ENCODE results near the gene BPGM.

Gene BPGM

GRCh38 chr7:134646425-134647305, at the start of gene BPGM:
Gene BPGM, plus strand, starts transcription at chr7:134646853. Its CDS starts 14,655 bp downstream, at chr7:134661508.
- peak; percentile 83 to 99 for DNase-seq (ENCODE audit: low read depth in 1 of 2, low spot score in 1 of 2)
- TF ChIP-seq JUND (IDR thresholded peaks at IDR 0.05; ENCODE audit: low read depth), result no peak
- in situ Hi-C loops (cut with HindIII; ENCODE audit: low pct_unique_long_range_greater_than_20kb, low sequenced_read_pairs), result no loop called here

GRCh38 chr7:134599371-134599770, 47.3 kb upstream of the BPGM start:
- no peak for TF ChIP-seq JUND (IDR thresholded peaks at IDR 0.05; ENCODE audit: low read depth)
- DNase-seq (ENCODE audit: low read depth in 1 of 2, low spot score in 1 of 2), result no peak
- in situ Hi-C loops (cut with HindIII; ENCODE audit: low pct_unique_long_range_greater_than_20kb, low sequenced_read_pairs), result no loop called here

- in situ Hi-C loops (cut with HindIII; ENCODE audit: low pct_unique_long_range_greater_than_20kb, low sequenced_read_pairs), result no loop called here
- no peak for DNase-seq (ENCODE audit: low read depth in 1 of 2, low spot score in 1 of 2)
- TF ChIP-seq JUND (IDR thresholded peaks at IDR 0.05; ENCODE audit: low read depth), result no peak
Observed at GRCh38 chr7:134601459-134601858, 45.2 kb upstream of the BPGM start.

- TF ChIP-seq JUND (IDR thresholded peaks at IDR 0.05; ENCODE audit: low read depth), result no peak
- in situ Hi-C loops (cut with HindIII; ENCODE audit: low pct_unique_long_range_greater_than_20kb, low sequenced_read_pairs), result no loop called here
- DNase-seq (ENCODE audit: low read depth in 1 of 2, low spot score in 1 of 2), result peak in 1 of 2 experiments; percentile 6
Observed at GRCh38 chr7:134602881-134603451, 43.7 kb upstream of the BPGM start.

DNA sequence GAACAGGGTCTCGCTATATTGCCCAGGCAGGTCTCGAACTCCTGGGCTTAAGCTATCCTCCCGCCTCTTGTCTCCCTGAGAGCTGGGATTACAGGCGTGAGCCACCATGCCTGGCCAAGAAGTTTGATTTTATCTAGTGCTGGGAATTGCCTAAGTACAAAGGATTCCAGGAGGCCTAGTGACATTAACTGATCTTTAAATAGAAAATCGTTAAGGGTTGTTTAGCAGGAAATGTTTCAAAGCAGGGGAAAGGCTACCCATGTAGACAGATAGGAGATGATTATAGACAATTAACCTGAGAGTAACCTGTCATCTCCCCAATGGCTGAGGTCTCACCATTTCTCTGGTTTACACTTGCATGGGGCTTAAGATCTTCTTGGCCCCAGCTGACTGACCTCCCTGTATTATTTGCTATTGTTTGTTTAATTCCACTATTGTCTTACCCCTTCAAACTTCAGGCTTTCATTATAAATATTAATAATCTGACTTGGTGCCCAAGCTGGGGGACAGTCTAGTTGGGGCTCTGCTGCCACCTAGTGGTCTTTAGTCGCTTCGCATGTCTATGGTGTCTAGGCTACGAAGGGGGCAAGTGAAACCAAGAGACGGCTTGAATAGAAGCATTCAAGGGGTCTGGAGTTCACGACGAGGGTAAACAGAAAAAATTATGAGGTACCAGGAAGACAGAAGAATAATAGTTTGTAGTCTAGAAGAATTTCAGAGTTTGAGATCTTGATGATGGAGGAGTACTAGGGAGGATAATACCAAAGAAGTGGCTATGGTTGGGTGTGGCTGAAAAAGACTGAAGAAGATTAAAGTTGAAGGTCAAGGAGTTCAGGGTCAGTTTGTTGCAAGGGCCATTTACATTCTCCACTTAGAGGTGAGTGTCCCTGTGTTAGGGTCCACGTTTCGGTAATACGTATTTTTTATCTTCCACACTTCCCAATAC, 40.4 kb upstream of the BPGM start:
- no peak for TF ChIP-seq JUND (IDR thresholded peaks at IDR 0.05; ENCODE audit: low read depth)
- DNase-seq (ENCODE audit: low read depth in 1 of 2, low spot score in 1 of 2), result peak in 1 of 2 experiments; percentile 58
- in situ Hi-C loops (cut with HindIII; ENCODE audit: low pct_unique_long_range_greater_than_20kb, low sequenced_read_pairs), result no loop called here

DNA sequence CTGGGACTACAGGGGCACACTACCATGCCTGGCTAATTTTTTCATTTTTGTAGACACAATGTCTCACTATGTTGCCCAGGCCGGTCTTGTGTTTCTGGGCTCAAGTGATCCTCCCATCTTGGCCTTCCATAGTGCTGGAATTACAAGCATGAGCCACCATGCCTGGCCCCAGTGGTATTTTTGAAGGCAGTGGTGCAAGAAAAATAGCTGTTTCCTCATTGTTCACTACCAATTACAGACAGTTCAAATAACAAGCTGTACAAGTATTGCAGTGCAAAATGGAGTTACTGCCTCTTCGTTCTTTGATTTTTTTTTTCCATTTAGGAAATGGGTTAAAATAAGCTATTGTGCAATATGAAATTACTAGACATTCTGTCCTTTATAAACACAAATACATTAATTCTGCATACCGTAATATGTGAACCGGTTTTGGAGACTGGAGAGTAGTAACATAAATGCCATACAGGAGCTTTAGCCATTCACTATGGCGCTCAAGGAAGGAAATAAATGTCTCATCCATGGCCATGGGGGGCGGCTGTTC, 35.0 kb upstream of the BPGM start:
- no peak for DNase-seq (ENCODE audit: low read depth in 1 of 2, low spot score in 1 of 2)
- no peak for TF ChIP-seq JUND (IDR thresholded peaks at IDR 0.05; ENCODE audit: low read depth)
- in situ Hi-C loops (cut with HindIII; ENCODE audit: low pct_unique_long_range_greater_than_20kb, low sequenced_read_pairs), result no loop called here

GRCh38 chr7:134612197-134612596, 34.5 kb upstream of the BPGM start:
- in situ Hi-C loops (cut with HindIII; ENCODE audit: low pct_unique_long_range_greater_than_20kb, low sequenced_read_pairs), result no loop called here
- no peak for TF ChIP-seq JUND (IDR thresholded peaks at IDR 0.05; ENCODE audit: low read depth)
- peak in 1 of 2 experiments; percentile 22 for DNase-seq (ENCODE audit: low read depth in 1 of 2, low spot score in 1 of 2)

DNA sequence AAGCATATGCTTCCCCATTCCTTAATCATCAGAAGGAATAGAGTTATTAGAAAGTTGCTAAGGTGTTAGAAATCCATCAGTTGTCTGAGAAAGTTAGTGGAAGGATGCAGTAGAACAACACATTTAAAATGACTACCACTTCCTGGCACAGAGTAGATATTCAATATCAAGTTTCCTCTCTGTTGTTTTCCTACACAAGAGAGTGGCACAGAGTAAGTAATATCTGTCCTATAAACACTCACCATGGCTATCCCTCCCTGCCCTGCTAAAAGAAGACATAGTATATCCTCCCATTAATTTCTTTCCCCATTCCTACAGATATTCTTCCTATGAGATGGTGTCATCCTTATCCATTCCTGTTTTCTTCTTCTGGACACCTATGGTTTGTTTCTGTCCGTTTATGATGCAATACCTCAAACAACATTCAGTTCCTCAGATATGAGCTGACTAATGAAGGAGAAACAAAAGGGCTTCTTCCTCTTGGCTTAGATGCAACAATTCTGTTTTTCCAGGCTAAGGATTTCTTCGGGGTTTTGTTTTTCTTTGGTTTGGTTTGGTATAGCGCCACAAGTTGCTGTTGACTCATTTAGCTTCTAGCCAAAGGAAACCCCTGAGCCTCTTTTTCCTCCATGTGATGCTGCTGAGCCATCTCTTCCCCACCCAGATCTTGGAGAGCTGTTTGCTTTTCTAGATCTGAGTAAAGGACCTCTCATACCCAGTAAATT, 32.9 kb upstream of the BPGM start:
- in situ Hi-C loops (cut with HindIII; ENCODE audit: low pct_unique_long_range_greater_than_20kb, low sequenced_read_pairs), result no loop called here
- TF ChIP-seq JUND (IDR thresholded peaks at IDR 0.05; ENCODE audit: low read depth), result no peak
- DNase-seq (ENCODE audit: low read depth in 1 of 2, low spot score in 1 of 2), result no peak

DNA sequence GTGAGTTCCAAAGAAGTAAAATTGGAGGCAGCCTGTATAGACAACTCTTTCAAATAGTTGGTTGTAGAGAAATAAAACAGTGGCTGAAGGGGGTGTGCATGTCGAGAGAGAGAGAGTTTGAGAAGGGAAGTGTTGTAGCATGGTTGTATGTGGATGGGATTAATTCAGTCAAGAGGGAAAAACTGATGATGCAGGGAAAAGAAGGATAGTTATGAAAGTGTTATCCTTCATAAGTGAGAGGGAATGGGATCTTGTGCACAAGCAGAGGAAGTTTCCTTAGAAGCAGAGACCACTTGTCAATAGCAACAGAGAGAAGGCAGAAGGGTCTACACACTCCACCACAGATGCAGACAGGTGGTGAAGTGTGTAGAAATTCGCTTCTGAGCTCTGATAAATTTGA, 30.0 kb upstream of the BPGM start:
- no peak for TF ChIP-seq JUND (IDR thresholded peaks at IDR 0.05; ENCODE audit: low read depth)
- in situ Hi-C loops (cut with HindIII; ENCODE audit: low pct_unique_long_range_greater_than_20kb, low sequenced_read_pairs), result no loop called here
- DNase-seq (ENCODE audit: low read depth in 1 of 2, low spot score in 1 of 2), result no peak

- in situ Hi-C loops (cut with HindIII; ENCODE audit: low pct_unique_long_range_greater_than_20kb, low sequenced_read_pairs), result no loop called here
- no peak for DNase-seq (ENCODE audit: low read depth in 1 of 2, low spot score in 1 of 2)
- no peak for TF ChIP-seq JUND (IDR thresholded peaks at IDR 0.05; ENCODE audit: low read depth)
Observed at GRCh38 chr7:134618756-134619530, 27.7 kb upstream of the BPGM start.
